ENCODE data around the gene TRAP1. TPM values are rescaled to one million over a fixed set of nuclear protein-coding genes. Genes with fewer than 3 reads are reported as not detected.

TRAP1 gene
- total RNA-seq, 1 experiment from 2014 or later = 173 TPM

- Mint-ChIP-seq H3K4me3 (ENCODE audit: unreplicated experiment) (no peak overlapping the region), H3K27me3 (ENCODE audit: insufficient read depth, unreplicated experiment) (no peaks in the 10 kb centered on the region), H3K9me3 (ENCODE audit: unreplicated experiment) (peaks cover 12% of the 10 kb centered on the region), H3K27ac (ENCODE audit: unreplicated experiment) (peak overlapping the region; percentile 58), H3K36me3 (ENCODE audit: insufficient read depth, unreplicated experiment) (peaks cover 18% of the 10 kb centered on the region), H3K4me1 (ENCODE audit: low read depth, unreplicated experiment) (peaks cover 41% of the 10 kb centered on the region)
- no TSS peak for BruUV-seq (replicated peaks)
- H3K4me1 ChIP-seq = peaks cover 42% of the 10 kb centered on the region
- CTCF ChIA-PET = interaction anchor here (1.6 kb wide), 1 partner anchor 13 kb away, joined by 11 read pairs; the partner anchor contains the start of gene DNASE1
- intact Hi-C loops (cut with micrococcal nuclease; ENCODE audit: unreplicated experiment) = no loop called here
- H3K4me3 ChIP-seq (ENCODE audit: low read depth, low read length) = no peak overlapping the region
- no peaks in the 10 kb centered on the region for H3K36me3 ChIP-seq (ENCODE audit: control insufficient read depth, insufficient read depth, low read length)
- no peaks in the 10 kb centered on the region for H3K9me3 ChIP-seq
- no peak for DNase-seq
- no peak for TF ChIP-seq CTCF (IDR thresholded peaks at IDR 0.05; ENCODE audit: insufficient read depth in 1 of 2, low read depth in 1 of 2, low read length in 1 of 2, severe bottlenecking in 1 of 2, unreplicated experiment in 1 of 2)
- POLR2A ChIA-PET = no interaction called here
- H3K27me3 ChIP-seq (replicated peaks; ENCODE audit: control insufficient read depth, insufficient read depth, low read length) = no peaks in the 10 kb centered on the region
These were observed 75.4 kb downstream of the TRAP1 start for GRCh38 chr16:3641801-3642396.

- ChIA-PET POLR2A (no interaction called here), CTCF (interaction anchor here (0.6 kb wide), 2 partner anchors 9 to 45 kb away, joined by 3 read pairs; no protein-coding TSS in a partner anchor)
- BruUV-seq (replicated peaks) = no TSS peak
- Mint-ChIP-seq H3K27me3 (ENCODE audit: insufficient read depth, unreplicated experiment) (no peaks in the 10 kb centered on the region), H3K9me3 (ENCODE audit: unreplicated experiment) (peaks cover 12% of the 10 kb centered on the region), H3K4me1 (ENCODE audit: low read depth, unreplicated experiment) (peaks cover 32% of the 10 kb centered on the region), H3K36me3 (ENCODE audit: insufficient read depth, unreplicated experiment) (peaks cover 11% of the 10 kb centered on the region), H3K27ac (ENCODE audit: unreplicated experiment) (no peak overlapping the region), H3K4me3 (ENCODE audit: unreplicated experiment) (no peak overlapping the region)
- TF ChIP-seq CTCF (IDR thresholded peaks at IDR 0.05; ENCODE audit: insufficient read depth in 1 of 2, low read depth in 1 of 2, low read length in 1 of 2, severe bottlenecking in 1 of 2, unreplicated experiment in 1 of 2) = no peak
- DNase-seq = no peak
- intact Hi-C loops (cut with micrococcal nuclease; ENCODE audit: unreplicated experiment) = no loop called here
- H3K4me3 ChIP-seq (ENCODE audit: low read depth, low read length) = no peak overlapping the region
- H3K4me1 ChIP-seq = peaks cover 32% of the 10 kb centered on the region
- no peaks in the 10 kb centered on the region for H3K9me3 ChIP-seq
- no peaks in the 10 kb centered on the region for H3K36me3 ChIP-seq (ENCODE audit: control insufficient read depth, insufficient read depth, low read length)
- H3K27me3 ChIP-seq (replicated peaks; ENCODE audit: control insufficient read depth, insufficient read depth, low read length) = no peaks in the 10 kb centered on the region
These were observed 76.5 kb downstream of the TRAP1 start for GRCh38 chr16:3640632-3641501.

GRCh38 chr16:3640207-3640606 is 77.1 kb downstream of the TRAP1 start:
- H3K4me3 Mint-ChIP-seq (ENCODE audit: unreplicated experiment) = no peak overlapping the region
- POLR2A ChIA-PET = no interaction called here
- Histone ChIP-seq H3K9me3 (no peaks in the 10 kb centered on the region), H3K36me3 (ENCODE audit: control insufficient read depth, insufficient read depth, low read length) (no peaks in the 10 kb centered on the region), H3K4me1 (peaks cover 25% of the 10 kb centered on the region), H3K27me3 (replicated peaks; ENCODE audit: control insufficient read depth, insufficient read depth, low read length) (no peaks in the 10 kb centered on the region), H3K4me3 (ENCODE audit: low read depth, low read length) (no peak overlapping the region)
- no peak for TF ChIP-seq CTCF (IDR thresholded peaks at IDR 0.05; ENCODE audit: insufficient read depth in 1 of 2, low read depth in 1 of 2, low read length in 1 of 2, severe bottlenecking in 1 of 2, unreplicated experiment in 1 of 2)
- no peak overlapping the region for H3K27ac Mint-ChIP-seq (ENCODE audit: unreplicated experiment)
- no TSS peak for BruUV-seq (replicated peaks)
- intact Hi-C loops (cut with micrococcal nuclease; ENCODE audit: unreplicated experiment) = no loop called here
- H3K36me3 Mint-ChIP-seq (ENCODE audit: insufficient read depth, unreplicated experiment) = peaks cover 11% of the 10 kb centered on the region
- DNase-seq = no peak
- no peaks in the 10 kb centered on the region for H3K27me3 Mint-ChIP-seq (ENCODE audit: insufficient read depth, unreplicated experiment)
- CTCF ChIA-PET = interaction anchor here (0.6 kb wide), 1 partner anchor 45 kb away, joined by 3 read pairs; no protein-coding TSS in a partner anchor
- peaks cover 31% of the 10 kb centered on the region for H3K4me1 Mint-ChIP-seq (ENCODE audit: low read depth, unreplicated experiment)
- H3K9me3 Mint-ChIP-seq (ENCODE audit: unreplicated experiment) = peaks cover 12% of the 10 kb centered on the region
